AG04450 (cell line): ENCODE measurements around the gene NINJ1. TPM values are rescaled to one million over a fixed set of nuclear protein-coding genes. Genes with fewer than 3 reads are reported as not detected.

Experiments used
- CTCF ChIA-PET: fragments of 300-600, 350-600 bp; formaldehyde crosslinking; extraction: SDS; loops from one replicate; lab custom pipeline; 2022; ENCODE audit warnings: antibody characterized with exemption, inconsistent platforms; lab: Charles Lee
- POLR2A ChIA-PET: fragments of 350-600 bp; formaldehyde crosslinking; extraction: SDS; loops from one replicate; lab custom pipeline; 2021; ENCODE audit warnings: antibody characterized with exemption, inconsistent platforms; lab: Yijun Ruan, JAX
- DNase-seq: peaks from one replicate; pipeline ENCODE4 v3.0.0-alpha.2; 2011; ENCODE audit warnings: low read depth, low spot score
- H3K27ac ChIP-seq: one replicate; pipeline ENCODE4 v1.5.1; 2012; ENCODE audit warnings: low read depth, low read length, control low read depth
- H3K27me3 ChIP-seq: one replicate; pipeline ENCODE4 v1.6.0; 2012; ENCODE audit warnings: low read length; ENCODE audit not compliant: control insufficient read depth, insufficient read depth
- H3K4me3 ChIP-seq: 2 replicates; pipeline ENCODE4 v1.5.1; 2011; ENCODE audit warnings: mild to moderate bottlenecking, low read depth, low read length, control low read depth
- H3K9me3 ChIP-seq: 2 replicates; pipeline ENCODE4 v1.5.1; 2012; ENCODE audit warnings: low read length; ENCODE audit not compliant: control insufficient read depth, insufficient read depth
- CTCF ChIP-seq: IDR thresholded peaks from 2 replicates; pipeline ENCODE4 v1.5.1; 2011; ENCODE audit warnings: low read depth, low read length, control low read depth, inconsistent platforms
- polyA plus RNA-seq: library from polyadenylated mRNA; depleted of rRNA; stranded (reverse); fragments of >200 nt; gene quantifications from 2 replicates; pipeline ENCODE4 v1.2.3, GENCODE V29; 2011

NINJ1 gene
- polyA plus RNA-seq, 1 experiment: 26.8 TPM

GRCh38 chr9:93155716-93156474, 21.8 kb upstream of the NINJ1 start:
- DNase-seq: no peak
- ChIA-PET POLR2A (no interaction called here), CTCF (no interaction called here)
- no peak for TF ChIP-seq CTCF
- H3K9me3 ChIP-seq: peaks cover 4% of the 10 kb centered on the region; the same call in 1 of the 2 replicates
- peaks cover 2% of the 10 kb centered on the region for H3K27me3 ChIP-seq
- H3K4me3 ChIP-seq: no peak overlapping the region
- no peak overlapping the region for H3K27ac ChIP-seq

- Histone ChIP-seq H3K9me3 (peaks cover 4% of the 10 kb centered on the region; the same call in 1 of the 2 replicates), H3K27ac (no peak overlapping the region), H3K27me3 (peaks cover 2% of the 10 kb centered on the region), H3K4me3 (no peak overlapping the region)
- ChIA-PET POLR2A (no interaction called here), CTCF (interaction anchor here (0.6 to 1.0 kb wide), 9 partner anchors 12 to 1285 kb away, joined by 3 to 6 read pairs (median 4); no protein-coding TSS in a partner anchor)
- DNase-seq: no peak
- TF ChIP-seq CTCF: peak; percentile 51
These were observed 20.3 kb upstream of the NINJ1 start for GRCh38 chr9:93154293-93154903.

- POLR2A ChIA-PET: interaction anchor here (1.2 kb wide), 1 partner anchor 18 kb away, joined by 4 read pairs; the partner anchor contains the start of gene NINJ1
- peaks cover 7% of the 10 kb centered on the region for H3K9me3 ChIP-seq
- H3K27me3 ChIP-seq: peaks cover 2% of the 10 kb centered on the region
- TF ChIP-seq CTCF: no peak
- no peak overlapping the region for H3K27ac ChIP-seq
- no peak overlapping the region for H3K4me3 ChIP-seq
- CTCF ChIA-PET: interaction anchor here (0.6 to 1.4 kb wide), 2 partner anchors 42 to 180 kb away, joined by 3 read pairs; no protein-coding TSS in a partner anchor
- DNase-seq: no peak
These were observed 17.2 kb upstream of the NINJ1 start for GRCh38 chr9:93151097-93151784.

GRCh38 chr9:93149361-93149760, 15.3 kb upstream of the NINJ1 start:
- H3K9me3 ChIP-seq: peaks cover 7% of the 10 kb centered on the region
- DNase-seq: no peak
- no peak overlapping the region for H3K27ac ChIP-seq
- H3K27me3 ChIP-seq: peaks cover 2% of the 10 kb centered on the region
- TF ChIP-seq CTCF: no peak
- CTCF ChIA-PET: no interaction called here
- POLR2A ChIA-PET: no interaction called here
- no peak overlapping the region for H3K4me3 ChIP-seq
